ENCODE results near the gene HIPK4.
"Not testable (repeated sequence)": the region's sequence is repeated elsewhere in the genome, so short reads cannot be mapped to it uniquely, and the experiment has no call there.

GRCh38 chr19:40432760-40433159 lies 42.8 kb upstream of the HIPK4 start:
- not testable (repeated sequence) for TF ChIP-seq POLR2A, POLR2AphosphoS5, TAF1, SPI1, POU2F2 (IDR thresholded peaks at IDR 0.05; ENCODE audit: low read depth, low read length)

Measured in GM12891 (cell line).